ENCODE results near the gene EFEMP2.
"Not testable (repeated sequence)": the region's sequence is repeated elsewhere in the genome, so short reads cannot be mapped to it uniquely, and the experiment has no call there.

EFEMP2 gene

DNA sequence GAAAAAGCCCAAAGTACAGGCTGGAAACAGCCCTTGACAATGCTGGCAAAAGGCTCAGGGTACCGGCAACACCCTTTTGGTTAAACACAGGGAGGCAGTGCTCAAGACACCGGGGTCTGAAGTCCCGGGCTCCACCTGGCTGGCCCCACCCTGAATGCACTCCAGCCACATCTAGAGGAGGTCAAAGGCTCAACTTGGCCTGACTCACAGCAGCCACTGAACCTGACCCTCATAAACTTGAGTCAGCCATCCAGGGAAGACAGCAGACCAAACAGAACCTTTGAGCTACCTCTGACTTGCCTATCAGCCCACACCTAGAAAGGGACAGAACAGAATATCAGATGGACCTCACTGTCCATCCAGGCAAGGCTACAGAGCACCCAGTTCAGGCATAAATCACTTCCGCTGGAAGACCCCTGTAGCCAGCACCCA is 18.4 kb downstream of the EFEMP2 start:
- no peak for DNase-seq

DNA sequence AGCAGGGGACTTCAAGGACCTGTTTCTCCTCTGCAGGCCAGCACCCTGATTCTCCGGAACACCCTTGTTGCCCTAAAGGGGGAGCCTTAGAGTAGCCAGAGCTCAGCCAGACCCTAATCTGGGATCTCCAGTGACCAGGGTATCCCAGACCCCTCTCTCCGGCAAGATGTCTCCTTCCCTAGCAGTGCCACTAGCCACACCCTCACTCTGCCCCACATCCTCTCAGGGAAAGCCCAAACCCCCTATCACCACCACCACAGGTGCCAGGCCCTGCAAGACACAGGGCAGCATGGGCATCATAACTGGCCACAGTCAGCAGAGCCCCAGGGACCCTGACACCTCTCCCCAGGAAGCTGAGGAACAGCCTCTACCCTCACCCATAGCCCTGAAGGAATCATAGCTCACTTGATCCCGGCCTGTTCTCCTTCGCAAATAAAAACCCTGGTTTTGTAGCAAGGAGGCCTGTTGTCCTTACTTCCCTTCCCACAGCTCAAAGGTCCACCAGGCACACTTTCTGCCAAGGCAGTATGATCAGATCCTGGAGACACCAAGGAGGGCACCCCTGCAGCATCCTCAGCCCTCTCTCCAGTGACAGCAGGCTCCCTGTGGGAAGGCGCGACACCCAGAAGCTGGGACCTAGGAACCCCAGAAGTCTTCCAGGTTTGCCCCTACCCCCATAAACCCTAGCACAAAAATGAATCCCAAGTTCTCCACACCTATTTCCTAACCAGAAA is 19.2 kb downstream of the EFEMP2 start:
- no peak for DNase-seq

DNA sequence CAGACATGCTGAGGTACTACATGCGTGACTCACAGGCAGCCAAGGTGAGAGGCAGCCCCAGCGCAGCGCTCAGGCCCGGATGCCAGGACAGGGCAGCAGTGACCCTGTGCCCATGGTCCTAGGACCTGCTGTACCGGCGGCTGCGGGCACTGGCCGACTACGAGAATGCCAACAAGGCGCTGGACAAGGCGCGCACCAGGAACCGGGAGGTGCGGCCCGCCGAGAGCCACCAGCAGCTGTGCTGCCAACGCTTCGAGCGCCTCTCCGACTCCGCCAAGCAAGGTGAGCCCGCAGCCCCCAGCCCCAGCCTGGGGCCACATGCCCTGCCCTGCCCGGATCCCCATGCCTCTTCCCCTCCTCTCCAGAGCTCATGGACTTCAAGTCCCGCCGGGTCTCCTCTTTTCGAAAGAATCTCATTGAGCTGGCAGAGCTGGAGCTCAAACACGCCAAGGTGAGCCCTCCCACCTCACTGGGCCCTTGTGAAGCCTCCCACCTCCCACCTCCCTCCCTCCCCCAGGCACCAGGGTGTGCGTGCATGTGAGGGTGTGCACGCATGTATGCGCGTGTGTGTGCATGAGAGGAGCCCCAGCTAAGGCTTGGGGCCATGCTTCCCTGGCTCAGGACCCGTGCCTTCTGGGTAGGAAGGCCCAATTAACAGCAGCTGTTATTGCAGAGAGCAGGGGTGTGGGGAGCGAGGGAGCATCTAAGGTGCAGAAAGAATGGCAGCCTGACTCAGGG is 19.9 kb downstream of the EFEMP2 start:
- DNase-seq: no peak

DNA sequence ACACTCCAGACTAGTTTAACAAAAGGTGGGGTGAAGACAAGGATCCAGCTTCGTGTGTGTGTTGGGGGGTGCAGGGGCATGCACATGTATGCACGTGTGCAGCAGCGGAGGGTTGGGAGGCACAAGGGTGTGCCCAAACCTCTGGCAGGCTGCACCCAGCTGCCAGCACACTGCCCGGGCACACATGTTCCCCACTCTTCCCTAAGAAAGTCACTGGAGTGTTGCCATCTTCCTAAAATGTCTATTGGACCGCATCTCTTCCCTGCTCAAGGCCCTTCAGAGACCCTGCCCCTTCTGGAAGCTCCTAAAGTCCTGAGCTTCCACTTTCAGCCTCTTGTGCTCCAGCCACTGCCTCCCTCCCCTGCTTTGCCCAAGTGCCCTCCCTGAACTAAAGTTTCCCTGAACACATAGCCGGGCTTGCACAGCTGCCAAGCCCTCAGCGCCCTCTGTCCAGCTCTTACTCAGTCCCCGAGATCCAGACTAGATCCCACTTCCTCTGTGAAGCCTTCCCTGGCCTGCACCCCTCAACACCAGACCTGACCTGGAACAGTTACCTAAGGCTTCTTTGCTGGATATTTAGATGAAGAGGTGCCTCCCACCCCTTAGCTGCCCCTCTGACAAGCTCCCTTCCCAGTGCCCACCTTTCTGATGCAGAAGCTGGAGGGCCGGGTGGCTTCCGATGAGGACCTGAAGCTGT is 20.6 kb downstream of the EFEMP2 start:
- no peak for DNase-seq

DNA sequence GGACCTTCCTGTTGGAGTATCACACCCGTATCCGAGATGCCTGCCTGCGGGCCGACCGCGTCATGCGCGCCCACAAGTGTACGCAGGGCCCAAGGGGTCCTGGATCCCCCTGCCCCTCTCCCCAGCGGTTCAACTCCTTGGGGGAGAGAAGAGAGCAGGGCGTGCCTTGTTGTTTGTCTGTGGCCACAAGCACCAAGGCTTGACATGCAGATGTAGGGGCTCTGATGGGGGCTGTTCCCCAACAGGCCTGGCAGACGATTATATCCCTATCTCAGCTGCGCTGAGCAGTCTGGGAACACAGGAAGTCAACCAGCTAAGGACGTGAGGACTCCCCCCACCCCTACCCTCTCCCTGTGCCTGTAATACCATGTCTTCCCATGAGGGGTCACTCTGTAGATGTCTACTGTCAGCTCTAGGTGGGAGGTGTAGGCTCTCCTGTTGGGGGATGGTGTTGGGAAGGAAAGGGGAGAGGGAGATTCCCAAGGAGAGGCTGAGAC is 21.5 kb downstream of the EFEMP2 start:
- no peak for DNase-seq

DNA sequence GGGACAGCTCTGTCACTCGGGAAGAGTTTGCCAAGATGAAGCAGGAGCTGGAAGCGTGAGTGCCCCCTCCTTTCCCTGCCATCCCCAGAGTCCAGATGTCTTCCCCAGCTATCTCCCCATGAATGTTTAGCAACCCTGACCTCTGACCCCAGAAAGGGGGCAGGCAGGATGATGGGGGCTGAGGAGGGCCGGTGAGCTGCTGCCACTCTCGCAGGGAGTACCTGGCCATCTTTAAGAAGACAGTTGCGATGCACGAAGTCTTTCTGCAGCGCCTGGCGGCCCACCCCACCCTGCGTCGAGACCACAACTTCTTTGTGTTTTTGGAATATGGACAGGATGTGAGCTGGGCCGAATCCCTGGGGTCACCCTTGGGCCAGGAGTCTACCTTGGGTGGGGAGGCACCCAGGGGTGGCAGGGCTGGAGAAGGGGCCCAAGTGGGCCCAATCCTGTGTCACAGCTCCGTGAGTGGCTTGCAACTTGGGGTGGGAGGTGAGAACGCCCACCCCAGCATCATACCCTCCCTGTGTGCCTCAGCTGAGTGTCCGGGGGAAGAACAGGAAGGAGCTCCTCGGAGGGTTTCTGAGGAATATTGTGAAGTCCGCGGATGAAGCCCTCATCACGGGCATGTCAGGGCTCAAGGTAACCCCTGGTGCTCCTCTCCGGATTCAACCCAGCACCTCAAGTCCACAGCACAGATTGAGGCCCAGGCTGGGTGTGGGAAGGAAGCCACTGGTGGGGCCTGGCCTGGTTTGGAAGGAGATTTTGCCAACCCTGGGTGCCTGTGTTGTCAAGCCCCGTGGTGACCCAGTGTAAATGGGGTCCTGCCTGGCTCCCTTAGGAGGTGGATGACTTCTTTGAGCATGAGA is 22.1 kb downstream of the EFEMP2 start:
- no peak for DNase-seq

DNA sequence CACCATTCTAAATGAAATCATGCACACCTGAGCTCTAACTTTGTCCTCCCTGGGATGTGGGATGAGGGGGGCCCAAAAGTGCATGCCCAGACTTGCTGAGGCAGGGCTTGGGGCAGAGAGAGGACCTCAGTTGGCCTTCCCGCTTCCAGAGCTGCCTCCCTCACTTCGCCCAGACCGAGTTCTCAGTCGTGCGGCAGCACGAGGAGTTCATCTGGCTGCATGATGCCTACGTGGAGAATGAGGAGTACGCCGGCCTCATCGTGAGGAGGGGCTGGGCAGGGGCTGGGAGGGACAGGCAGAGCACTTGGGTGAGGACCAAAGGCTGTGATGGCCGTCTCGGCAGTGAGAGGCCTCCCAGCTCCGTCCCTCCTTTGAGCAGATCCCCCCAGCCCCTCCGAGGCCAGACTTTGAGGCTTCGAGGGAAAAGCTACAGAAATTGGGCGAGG is 22.8 kb downstream of the EFEMP2 start:
- no peak for DNase-seq

DNA sequence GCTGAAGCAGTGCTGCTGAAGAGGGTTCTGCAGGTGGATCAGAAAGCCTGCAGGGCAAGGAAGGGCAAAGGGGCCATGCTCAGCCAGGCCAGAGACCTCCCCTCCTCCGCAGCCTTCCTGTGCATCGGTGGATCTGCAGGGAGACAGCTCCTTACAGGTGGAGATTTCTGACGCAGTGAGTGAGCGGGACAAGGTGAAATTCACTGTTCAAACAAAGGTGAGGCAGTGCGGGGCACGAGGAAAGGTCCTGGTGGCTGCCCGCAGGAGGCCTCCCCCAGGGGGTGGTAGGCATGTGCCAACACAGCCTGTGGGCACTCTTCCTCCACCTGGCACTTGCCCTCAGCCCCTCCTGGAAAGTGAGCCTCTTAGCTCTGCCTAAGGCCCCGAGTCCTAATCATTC is 23.2 kb downstream of the EFEMP2 start:
- DNase-seq: no peak

DNA sequence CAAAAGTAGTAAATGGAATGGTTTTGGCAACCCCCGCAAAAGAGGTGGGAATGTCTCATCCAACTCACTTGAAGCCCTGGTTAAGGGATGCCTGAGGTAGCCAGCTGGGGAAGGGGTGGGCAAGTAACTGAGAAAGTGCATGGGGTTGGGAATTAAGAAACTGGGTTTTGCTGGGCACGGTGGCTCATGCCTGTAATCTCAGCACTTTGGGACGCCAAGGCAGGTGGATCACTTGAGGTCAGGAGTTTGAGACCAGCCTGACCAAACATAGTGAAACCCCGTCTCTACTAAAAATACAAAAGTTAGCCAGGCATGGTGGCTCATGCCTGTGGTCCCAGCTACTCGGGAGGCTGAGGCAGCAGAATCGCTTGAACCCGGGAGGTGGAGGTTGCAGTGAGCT is 23.9 kb downstream of the EFEMP2 start:
- not testable (repeated sequence) for DNase-seq

DNA sequence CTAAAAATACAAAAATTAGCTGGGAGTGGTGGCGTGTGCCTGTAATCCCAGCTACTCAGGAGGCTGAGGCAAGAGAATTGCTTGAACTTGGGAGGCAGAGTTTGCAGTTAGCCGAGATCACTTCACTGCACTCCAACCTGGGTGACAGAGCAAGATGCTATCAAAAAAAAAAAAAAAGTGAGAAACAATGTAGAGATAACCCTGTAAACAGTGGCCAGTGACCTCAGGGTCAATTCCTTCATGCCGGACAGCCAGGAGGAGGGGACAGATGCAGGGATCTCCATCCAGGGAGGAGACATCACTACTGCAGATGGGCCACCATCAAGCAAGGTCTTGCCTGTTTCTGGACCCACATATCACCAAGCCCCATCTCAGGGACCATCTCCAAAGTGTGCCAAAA is 24.9 kb downstream of the EFEMP2 start:
- DNase-seq: no peak

DNA sequence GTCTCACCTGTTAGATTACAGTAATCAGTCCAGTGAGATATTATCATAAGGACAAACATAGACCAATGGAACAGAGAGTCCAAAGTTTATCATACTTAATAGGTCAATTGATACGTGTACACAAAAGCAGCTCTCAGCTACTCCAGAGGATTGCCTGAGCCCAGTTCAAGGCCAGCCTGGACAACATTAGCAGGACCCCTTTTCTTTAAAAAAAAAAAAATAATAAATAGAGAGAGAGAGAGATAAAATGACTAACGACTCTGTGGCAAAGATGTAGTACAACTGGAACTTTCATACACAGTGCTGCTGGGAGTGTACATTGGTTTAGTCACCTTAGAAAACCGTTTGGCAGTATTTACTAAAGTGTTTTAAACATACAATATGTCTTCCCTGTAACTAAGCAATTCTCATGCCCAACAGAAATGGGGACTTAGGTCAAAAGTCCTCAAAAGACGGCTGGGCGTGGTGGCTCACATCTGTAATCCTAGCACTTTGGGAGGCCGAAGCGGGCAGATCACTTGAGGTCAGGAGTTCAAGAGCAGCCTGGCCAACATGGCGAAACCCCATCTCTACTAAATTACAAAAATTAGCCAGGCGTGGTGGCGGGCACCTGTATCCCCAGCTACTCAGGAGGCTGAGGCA is 28.2 kb downstream of the EFEMP2 start:
- DNase-seq: no peak

DNA sequence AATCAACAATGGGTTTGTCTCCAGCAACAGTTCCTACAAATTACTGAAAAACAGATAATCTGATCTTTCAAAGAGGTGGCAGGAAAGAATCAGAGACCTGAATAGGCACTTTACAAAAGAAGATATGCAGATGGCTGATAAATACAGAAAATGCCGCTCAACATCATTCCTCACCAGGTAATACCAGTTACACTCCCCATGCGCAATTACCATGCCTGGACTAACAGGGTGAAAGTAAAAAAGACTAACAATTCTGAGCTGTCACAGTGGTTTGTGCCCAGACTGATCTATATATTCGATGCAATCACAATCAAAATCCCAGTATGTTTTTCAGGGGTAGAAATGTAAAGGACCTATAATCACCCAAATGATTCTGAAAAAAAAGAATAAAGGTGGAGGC is 28.8 kb downstream of the EFEMP2 start:
- DNase-seq: no peak

DNA sequence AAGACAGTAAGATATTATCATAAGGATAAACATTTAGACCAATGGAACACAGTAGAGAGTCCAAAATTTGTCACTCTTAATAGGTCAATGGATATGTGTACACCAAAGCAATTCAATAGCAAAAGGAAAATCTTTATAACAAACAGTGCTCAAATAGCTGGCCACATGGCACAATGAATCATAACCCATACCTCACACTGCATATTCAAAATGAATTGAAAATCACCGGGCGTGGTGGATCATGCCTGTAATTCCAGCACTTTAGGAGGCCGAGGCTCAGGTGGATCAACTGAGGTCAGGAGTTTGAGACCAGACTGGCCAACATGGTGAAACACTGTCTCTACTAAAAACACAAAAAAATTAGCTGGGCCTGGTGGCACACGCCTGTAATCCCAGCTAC is 30.5 kb downstream of the EFEMP2 start:
- no peak for DNase-seq

DNA sequence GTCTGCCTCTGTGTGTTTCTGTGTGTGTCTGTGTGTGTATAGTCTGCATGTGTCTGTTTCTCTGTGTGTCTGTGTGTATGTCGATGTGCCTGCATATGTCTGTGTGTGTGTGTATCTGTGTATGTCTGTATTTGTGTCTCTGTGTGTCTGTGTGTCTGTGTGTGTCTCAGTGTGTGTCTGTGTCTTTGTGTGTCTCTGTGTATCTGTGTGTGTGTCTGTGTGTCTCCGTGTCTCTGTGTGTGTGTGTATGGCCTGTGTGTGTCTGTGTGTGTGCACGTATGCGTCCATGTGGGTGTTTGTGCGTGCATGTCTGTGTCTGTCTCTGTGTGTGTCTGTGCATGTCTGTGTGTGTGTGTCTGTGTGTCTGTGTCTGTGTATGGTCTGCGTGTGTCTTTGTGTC is 38.4 kb downstream of the EFEMP2 start:
- DNase-seq: no peak

DNA sequence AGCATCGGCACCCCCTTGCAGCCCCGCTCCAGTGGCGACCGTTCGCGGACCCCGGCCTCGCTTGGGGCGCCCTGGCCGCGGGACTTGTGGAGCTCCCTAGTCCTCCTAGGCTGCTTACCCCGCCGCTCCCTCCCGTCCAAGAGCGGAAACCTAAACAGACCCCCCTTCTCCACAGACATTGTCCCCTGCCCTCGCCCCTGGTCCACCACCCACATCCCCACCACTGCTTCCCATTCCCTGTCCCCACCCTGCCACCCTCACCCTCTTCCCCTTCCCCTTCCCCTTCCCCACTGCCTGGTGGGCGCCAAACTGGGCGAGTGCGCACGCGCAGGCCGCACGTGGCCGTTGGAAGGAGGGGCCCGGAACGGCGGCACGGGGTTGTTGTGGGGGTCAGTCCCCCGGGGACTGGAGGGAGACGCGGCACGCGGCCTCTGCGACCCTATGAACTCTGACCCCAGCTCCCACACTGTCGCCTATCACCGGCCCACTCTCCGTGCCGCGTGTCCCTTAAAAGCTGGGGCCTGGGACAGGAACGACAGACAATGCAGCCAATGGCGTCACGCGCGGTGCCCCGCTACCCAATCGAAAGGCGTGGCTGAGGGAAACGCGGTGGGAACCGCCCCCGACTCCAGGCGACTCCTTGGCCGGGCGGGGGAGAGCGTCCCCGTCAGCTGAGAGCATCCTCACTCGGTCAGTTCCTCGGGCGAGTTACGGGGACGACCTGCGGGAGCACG is 39.1 kb downstream of the EFEMP2 start, which contains the start of gene SNX32:
TSS of gene SNX32 (plus strand) at position 667 of the 734 bp plus-strand sequence. CDS start 103 bp downstream, outside the sequence.
- peak; percentile 97 for DNase-seq

DNA sequence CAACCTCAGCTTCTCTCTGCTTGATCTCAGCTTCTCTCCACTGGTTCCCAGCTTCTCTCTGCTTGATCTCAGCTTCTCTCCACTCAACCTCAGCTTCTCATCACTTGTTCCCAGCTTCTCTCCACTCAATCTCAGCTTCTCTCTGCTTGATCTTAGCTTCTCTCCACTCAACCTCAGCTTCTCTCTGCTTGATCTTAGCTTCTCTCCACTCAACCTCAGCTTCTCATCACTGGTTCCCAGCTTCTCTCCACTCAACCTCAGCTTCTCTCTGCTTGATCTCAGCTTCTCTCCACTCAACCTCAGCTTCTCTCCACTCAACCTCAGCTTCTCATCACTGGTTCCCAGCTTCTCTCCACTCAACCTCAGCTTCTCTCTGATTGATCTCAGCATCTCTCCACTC is 40.4 kb downstream of the EFEMP2 start:
- not testable (repeated sequence) for DNase-seq

DNA sequence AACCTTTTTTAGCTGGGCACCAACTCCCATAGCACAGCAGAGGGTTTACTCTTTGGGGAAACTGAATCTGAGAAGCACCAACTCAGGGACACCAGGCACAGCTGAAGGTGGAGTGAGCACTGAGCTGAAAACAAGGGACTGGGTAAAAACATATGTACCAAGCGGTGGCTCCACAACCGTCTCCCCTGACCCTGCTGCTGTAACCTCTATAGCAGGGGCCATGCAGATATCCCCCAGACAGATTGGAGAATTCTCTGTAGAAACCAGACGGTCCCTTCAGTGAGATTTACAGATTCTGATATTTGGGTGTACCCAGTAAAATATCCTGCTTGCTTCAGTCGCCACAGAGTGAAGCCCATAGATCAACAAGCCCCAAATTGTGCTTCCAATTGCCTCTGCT is 43.1 kb downstream of the EFEMP2 start:
- DNase-seq: no peak

DNA sequence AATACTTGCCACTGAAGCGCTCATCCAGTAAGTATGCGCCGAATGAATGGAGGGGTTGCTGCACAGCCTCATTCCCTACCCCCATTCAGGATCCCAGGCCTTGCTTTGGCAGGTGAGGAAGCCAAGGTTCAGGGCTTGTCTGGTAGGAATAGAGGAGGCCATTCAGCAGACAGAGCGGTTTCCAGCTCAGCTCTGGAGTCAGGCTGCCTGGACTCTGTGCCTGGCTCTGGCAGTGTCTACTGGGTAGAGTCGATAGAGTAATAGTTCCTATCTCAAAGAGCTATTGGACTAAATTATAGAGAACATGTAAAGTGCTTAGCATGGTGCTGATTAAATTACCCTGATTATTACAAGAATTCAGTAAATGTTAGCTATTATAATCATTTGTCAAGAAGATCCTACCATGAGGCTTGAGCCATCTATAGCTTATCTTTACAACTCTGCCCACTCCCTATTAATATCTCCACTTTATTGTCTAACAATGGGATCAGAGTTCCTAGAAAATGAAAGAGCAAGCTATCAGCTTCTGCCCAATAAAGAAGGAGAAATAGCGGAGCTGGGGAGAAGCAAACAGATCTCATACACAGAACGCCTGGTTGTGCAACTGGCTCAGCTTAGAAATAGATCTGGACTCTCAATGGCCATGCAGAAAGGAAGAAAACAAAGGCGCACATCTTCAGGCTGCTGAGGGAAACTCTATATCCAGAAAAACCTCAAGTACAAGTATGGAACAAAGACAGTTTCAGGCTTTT is 45.4 kb downstream of the EFEMP2 start:
- no peak for DNase-seq

DNA sequence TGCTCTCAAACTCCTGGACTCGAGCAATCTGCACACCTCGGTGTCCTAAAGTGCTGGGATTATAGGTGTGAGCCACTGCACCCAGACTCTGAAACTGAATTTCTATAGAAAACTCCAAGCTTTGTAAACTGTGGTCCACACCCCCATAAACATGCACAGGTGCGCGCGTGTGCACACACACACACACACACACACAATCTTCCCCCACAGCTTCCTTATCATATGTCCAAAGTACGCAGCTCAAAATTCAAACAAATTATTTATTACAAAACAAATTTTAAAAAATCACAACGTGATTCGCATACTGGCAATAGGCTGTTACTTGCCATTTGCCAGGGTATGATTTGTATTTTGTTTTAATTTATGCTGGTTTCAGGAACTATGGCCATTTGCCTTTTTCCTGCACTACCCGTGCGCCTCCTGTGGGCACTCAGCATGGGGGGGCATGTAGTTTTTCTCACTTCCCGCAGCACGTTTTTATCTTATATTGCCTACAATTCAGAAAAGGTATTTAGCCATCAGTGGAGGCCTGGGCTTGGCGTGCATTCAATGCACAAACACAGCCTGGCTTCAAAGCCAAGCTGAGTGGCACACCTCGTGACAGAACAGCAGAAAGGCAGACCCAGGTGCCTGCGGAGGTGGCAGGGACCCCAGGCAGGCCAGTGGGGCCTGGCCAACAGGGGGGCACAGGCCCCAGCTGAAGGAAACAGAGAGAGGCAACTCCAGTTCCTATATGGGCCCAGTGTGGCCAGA is 49.6 kb downstream of the EFEMP2 start:
- no peak for DNase-seq

DNA sequence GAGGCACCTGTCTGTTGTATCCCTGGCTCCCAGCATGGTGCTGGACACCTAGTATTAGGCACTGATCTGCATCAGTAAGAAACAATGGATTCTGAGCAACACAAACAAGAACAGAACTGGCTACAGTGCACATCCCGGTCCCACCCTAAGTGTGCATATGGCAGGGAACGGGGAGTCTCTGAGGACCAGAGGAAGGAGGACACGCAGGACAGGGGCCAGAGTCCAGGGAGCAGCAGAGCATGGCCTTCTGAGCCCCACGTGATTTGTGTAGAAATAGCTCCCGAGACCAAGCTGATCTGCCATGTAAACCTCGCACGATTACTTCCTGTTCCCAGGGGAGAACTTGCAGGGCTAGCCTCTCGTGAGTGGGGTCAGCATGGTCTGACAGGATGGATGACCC is 51.5 kb downstream of the EFEMP2 start:
- DNase-seq: no peak
